Neuron (in vitro differentiated cells): ENCODE measurements around the gene MDGA2.

ENCODE experiments used
- H2AFZ ChIP-seq: one replicate; pipeline ENCODE4 v1.6.1; 2013; ENCODE audit warnings: low read depth, mild to moderate bottlenecking, inconsistent platforms, low read length, moderate library complexity
- H3K27me3 ChIP-seq: one replicate; pipeline ENCODE4 v1.6.1; 2013; ENCODE audit warnings: low read length; ENCODE audit not compliant: insufficient read depth
- H3K36me3 ChIP-seq: one replicate; pipeline ENCODE4 v1.6.1; 2013; ENCODE audit warnings: low read length; ENCODE audit not compliant: insufficient read depth
- H3K4me1 ChIP-seq: one replicate; pipeline ENCODE4 v1.6.1; 2013; ENCODE audit warnings: low read length; ENCODE audit not compliant: insufficient read depth
- H3K4me3 ChIP-seq: 2 replicates; pipeline ENCODE4 v1.5.1; 2013; ENCODE audit warnings: mild to moderate bottlenecking, low read length, moderate library complexity
- H3K9me3 ChIP-seq: one replicate; pipeline ENCODE4 v1.6.1; 2013; ENCODE audit warnings: low read length

The MDGA2 gene

DNA sequence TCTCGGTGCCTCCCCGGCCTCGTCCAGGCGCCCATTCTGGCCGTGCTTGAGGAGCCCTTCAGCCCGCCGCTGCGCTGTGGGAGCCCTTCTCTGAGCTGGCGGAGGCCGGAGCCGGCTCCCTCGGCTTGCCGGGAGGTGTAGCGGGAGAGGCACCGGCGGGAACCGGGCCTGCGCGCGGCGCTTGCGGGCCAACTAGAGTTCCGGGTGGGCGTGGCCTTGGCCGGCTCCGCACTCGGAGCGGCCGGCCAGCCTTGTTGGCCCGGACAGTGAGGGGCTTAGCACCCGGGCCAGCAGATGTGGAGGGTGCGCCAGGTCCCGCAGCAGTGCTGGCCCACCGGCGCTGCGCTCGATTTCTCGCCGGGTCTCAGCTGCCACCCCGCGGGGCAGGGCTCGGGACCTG lies 855.1 kb downstream of the MDGA2 start:
- Histone ChIP-seq H3K27me3 (no peaks in the 10 kb centered on the region), H3K4me3 (no peak overlapping the region), H2AFZ (no peak overlapping the region)

GRCh38 chr14:46819117-46819516 lies 856.3 kb downstream of the MDGA2 start:
- Histone ChIP-seq H3K27me3 (no peaks in the 10 kb centered on the region), H2AFZ (no peak overlapping the region)

More for the DNA sequence above, 855.1 kb downstream of the MDGA2 start:
- Histone ChIP-seq H3K4me1 (no peaks in the 10 kb centered on the region), H3K36me3 (no peaks in the 10 kb centered on the region), H3K9me3 (no peaks in the 10 kb centered on the region)

GRCh38 chr14:46818147-46818546 lies 857.3 kb downstream of the MDGA2 start:
- H3K4me3 ChIP-seq: no peak overlapping the region
- H3K36me3 ChIP-seq: no peaks in the 10 kb centered on the region
- H3K4me1 ChIP-seq: no peaks in the 10 kb centered on the region
- no peaks in the 10 kb centered on the region for H3K27me3 ChIP-seq
- no peaks in the 10 kb centered on the region for H3K9me3 ChIP-seq
- no peak overlapping the region for H2AFZ ChIP-seq

More at GRCh38 chr14:46819117-46819516, 856.3 kb downstream of the MDGA2 start:
- no peak overlapping the region for H3K4me3 ChIP-seq
- no peaks in the 10 kb centered on the region for H3K36me3 ChIP-seq
- H3K4me1 ChIP-seq: no peaks in the 10 kb centered on the region
- H3K9me3 ChIP-seq: no peaks in the 10 kb centered on the region

GRCh38 chr14:46793144-46793543 lies 882.3 kb downstream of the MDGA2 start:
- no peaks in the 10 kb centered on the region for H3K27me3 ChIP-seq
- H2AFZ ChIP-seq: no peak overlapping the region
- H3K36me3 ChIP-seq: no peaks in the 10 kb centered on the region
- H3K9me3 ChIP-seq: no peaks in the 10 kb centered on the region
- no peaks in the 10 kb centered on the region for H3K4me1 ChIP-seq
- H3K4me3 ChIP-seq: no peak overlapping the region
